WERI-Rb-1 (cell line): Measurements from ENCODE around the gene PAK5.
"Not testable (repeated sequence)": the region's sequence is repeated elsewhere in the genome, so short reads cannot be mapped to it uniquely, and the experiment has no call there.

Experiments used
- DNase-seq: peaks from one replicate; pipeline ENCODE4 v3.0.0-alpha.2; 2020
- H3K27ac ChIP-seq: fragments of 250-450 bp; sonication (Bioruptor Pico); 2 replicates; pipeline ENCODE4 v1.5.1; 2020; ENCODE audit warnings: mild to moderate bottlenecking, moderate library complexity
- H3K27me3 ChIP-seq: fragments of 250-450 bp; sonication (Bioruptor Pico); 2 replicates; pipeline ENCODE4 v1.5.1; 2021; ENCODE audit warnings: mild to moderate bottlenecking, low read depth, moderate library complexity; ENCODE audit not compliant: insufficient read depth, severe bottlenecking
- H3K36me3 ChIP-seq: fragments of 250-450 bp; sonication (Bioruptor Pico); 2 replicates; pipeline ENCODE4 v1.5.1; 2020; ENCODE audit warnings: mild to moderate bottlenecking, moderate library complexity
- H3K4me3 ChIP-seq: 2 replicates; pipeline ENCODE4 v1.5.1; 2011; ENCODE audit warnings: low read depth, mild to moderate bottlenecking, control low read depth, low read length
- H3K9me3 ChIP-seq: fragments of 250-450 bp; sonication (Bioruptor Pico); 2 replicates; pipeline ENCODE4 v1.5.1; 2021; ENCODE audit warnings: mild to moderate bottlenecking, moderate library complexity; ENCODE audit not compliant: severe bottlenecking
- TF ChIP-seq, protein P1 (sequence below): IDR thresholded peaks from 2 replicates; pipeline ENCODE4 v1.5.1; 2011; ENCODE audit warnings: low read depth, mild to moderate bottlenecking, control low read depth, inconsistent platforms, low read length

Gene PAK5

DNA sequence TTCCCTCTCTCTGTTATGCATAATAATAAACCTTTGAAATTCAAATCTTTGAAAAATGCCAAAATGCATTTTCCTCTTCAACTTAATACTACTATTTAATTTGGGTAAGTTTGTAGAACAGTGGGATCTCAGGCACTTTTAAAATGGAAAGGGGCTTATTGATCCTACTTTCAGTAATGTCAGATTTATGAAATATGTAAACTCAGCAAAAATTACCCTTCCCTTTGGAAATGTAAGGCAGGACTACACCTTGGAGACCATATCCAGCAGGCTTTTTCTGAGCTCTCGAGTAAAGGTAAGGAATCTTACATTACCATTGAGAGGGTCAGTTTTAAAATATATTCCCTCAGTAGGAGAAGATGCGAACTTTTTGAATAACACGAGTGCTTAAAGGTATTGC, 175.5 kb downstream of the PAK5 start:
- Histone ChIP-seq H3K9me3 (no peaks in the 10 kb centered on the region), H3K27me3 (no peaks in the 10 kb centered on the region), H3K36me3 (no peaks in the 10 kb centered on the region), H3K4me3 (no peak overlapping the region), H3K27ac (no peak overlapping the region)
- TF ChIP-seq, protein P1, sequence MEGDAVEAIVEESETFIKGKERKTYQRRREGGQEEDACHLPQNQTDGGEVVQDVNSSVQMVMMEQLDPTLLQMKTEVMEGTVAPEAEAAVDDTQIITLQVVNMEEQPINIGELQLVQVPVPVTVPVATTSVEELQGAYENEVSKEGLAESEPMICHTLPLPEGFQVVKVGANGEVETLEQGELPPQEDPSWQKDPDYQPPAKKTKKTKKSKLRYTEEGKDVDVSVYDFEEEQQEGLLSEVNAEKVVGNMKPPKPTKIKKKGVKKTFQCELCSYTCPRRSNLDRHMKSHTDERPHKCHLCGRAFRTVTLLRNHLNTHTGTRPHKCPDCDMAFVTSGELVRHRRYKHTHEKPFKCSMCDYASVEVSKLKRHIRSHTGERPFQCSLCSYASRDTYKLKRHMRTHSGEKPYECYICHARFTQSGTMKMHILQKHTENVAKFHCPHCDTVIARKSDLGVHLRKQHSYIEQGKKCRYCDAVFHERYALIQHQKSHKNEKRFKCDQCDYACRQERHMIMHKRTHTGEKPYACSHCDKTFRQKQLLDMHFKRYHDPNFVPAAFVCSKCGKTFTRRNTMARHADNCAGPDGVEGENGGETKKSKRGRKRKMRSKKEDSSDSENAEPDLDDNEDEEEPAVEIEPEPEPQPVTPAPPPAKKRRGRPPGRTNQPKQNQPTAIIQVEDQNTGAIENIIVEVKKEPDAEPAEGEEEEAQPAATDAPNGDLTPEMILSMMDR, result no peak
- DNase-seq, result no peak

DNA sequence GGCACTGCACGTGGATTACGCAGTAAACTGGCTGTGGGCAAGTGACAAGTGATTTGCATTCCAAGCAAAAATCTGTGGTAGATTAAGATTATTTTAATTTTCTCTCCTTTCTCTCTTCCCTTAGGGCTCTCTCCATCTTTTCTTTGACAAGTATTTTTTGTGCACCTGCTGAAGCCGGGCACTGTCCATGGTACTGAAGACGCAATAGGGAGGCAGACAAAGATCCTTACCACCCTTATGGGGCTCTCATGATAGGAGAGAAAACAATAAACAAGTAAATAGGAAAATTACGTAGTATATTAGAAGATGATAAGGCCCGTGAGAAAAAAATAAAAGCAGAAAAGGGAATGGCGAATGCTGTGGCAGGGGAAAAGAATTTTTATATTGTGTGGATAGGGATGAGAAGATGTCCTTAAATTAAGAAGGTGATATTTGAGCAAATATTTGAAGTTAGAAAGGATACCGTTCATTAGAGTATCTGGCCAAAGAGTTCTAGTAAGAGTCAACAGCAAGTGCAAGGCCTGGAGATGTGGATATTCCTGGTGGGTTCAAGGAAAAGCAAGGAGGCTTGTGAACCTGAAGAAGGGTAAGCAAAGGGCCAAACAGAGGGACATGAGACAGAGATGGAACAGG, 178.5 kb downstream of the PAK5 start:
- no peaks in the 10 kb centered on the region for H3K27me3 ChIP-seq
- no peak overlapping the region for H3K27ac ChIP-seq
- DNase-seq, result no peak
- H3K9me3 ChIP-seq, result no peaks in the 10 kb centered on the region
- TF ChIP-seq, protein P1, result no peak
- H3K36me3 ChIP-seq, result no peaks in the 10 kb centered on the region
- H3K4me3 ChIP-seq, result no peak overlapping the region

DNA sequence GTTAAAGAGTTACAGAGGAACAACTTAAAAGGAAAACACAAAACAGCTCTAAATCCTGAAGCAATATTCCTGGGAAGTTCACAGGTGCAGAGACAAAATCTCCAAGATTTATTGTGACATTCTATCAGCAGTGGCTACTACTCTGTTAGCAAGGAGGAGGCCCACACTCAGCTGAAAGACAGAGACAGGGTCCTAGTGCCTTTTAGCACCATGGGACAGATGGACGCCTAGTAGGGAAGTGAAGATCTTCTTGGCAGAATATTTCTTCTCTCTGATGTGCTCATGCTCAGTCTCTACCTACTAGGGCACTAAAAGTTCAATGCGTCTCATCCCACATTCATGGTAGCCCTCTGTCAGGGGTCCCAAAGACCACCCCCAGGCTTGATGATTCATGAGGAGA, 191.1 kb downstream of the PAK5 start:
- TF ChIP-seq, protein P1, result no peak
- H3K36me3 ChIP-seq, result no peaks in the 10 kb centered on the region
- no peak for DNase-seq
- H3K4me3 ChIP-seq, result no peak overlapping the region
- H3K27me3 ChIP-seq, result no peaks in the 10 kb centered on the region
- no peak overlapping the region for H3K27ac ChIP-seq
- no peaks in the 10 kb centered on the region for H3K9me3 ChIP-seq

DNA sequence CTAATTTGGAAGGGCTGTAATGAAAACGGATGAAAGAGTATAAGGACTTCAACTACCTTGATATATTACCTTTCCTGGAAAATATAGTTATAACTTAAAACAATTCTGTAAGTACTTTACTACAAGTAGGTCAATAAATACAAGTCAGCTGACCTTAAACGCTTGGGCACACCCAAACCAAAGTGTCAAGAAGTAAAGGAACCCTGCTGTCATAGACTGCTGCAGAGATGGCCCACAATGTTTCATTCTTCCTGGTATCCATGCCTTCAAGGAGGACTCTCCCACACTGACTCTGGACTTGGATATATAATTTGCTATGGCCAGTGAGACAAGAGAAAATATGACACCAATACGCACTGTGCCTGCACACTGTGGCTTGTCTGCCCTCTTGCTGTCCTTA, 192.5 kb downstream of the PAK5 start:
- Histone ChIP-seq H3K4me3 (no peak overlapping the region), H3K9me3 (no peaks in the 10 kb centered on the region), H3K27me3 (no peaks in the 10 kb centered on the region), H3K36me3 (no peaks in the 10 kb centered on the region), H3K27ac (no peak overlapping the region)
- DNase-seq, result no peak
- TF ChIP-seq, protein P1, result no peak

DNA sequence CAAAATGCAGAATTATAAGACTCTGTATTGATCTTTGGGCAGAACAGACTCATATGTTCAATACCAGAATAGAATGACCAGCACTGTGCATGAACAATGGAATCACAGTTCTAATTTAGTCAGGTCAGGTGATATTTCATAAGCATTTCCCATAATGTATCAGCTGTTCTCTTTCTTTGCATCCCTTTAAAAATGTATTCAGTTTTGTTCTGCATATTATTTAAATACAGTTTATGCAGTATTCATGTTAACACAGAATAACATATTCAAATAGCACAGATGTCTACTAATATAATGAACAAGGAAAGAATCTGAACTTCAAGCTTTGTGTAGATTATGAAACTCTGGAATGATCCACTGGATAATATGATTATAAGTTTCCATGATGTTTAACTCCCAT, 196.0 kb downstream of the PAK5 start:
- Histone ChIP-seq H3K27ac (no peak overlapping the region), H3K36me3 (no peaks in the 10 kb centered on the region), H3K9me3 (no peaks in the 10 kb centered on the region), H3K27me3 (no peaks in the 10 kb centered on the region), H3K4me3 (no peak overlapping the region)
- DNase-seq, result no peak
- TF ChIP-seq, protein P1, result no peak

DNA sequence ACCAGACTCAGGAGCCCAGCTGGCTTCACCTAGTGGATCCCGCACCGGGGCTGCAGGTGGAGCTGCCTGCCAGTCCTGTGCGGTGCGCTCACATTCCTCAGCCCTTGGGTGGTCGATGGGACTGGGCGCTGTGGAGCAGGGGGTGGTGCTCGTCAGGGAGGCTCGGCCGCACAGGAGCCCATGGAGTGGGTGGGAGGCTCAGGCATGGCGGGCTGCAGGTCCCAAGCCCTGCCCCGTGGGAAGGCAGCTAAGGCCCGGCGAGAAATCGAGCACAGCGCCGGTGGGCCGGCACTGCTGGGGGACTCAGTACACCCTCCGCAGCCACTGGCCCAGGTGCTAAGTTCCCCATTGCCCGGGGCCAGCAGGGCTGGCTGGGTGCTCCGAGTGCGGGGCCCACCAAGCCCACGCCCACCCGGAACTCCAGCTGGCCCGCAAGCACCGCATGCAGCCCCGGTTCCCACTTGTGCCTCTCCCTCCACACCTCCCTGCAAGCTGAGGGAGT, 197.3 kb downstream of the PAK5 start:
- DNase-seq, H3K9me3 ChIP-seq, H3K27me3 ChIP-seq, H3K27ac ChIP-seq, H3K4me3 ChIP-seq, H3K36me3 ChIP-seq: not testable (repeated sequence)
